K562 (cell line): ENCODE results near the gene TRIM65. TPM values are rescaled to one million over a fixed set of nuclear protein-coding genes. Genes with fewer than 3 reads are reported as not detected.

Source experiments
- ATAC-seq: fragments of 200-7000 bp; cut with Tn5 transposase; 3 replicates; pipeline ENCODE4 v1.9.1; 2020; ENCODE audit warnings: moderate library complexity
- BruUV-seq: library from RNA; stranded (reverse); fragments of 400-500 nt; replicated peaks from 2 replicates; lab custom pipeline; 2021; lab: Mats Ljungman, UMichigan
- CTCF ChIA-PET: fragments of 300-600 bp; formaldehyde crosslinking; extraction: SDS; loops from one replicate; lab custom pipeline; 2021; ENCODE audit warnings: low intra/inter-chr PET ratio; lab: Yijun Ruan, JAX
- POLR2A ChIA-PET: fragments of 300-600, 350-650 bp; sonication (Branson Sonifier 250); formaldehyde crosslinking; extraction: SDS; loops from one replicate; lab custom pipeline; 2021; ENCODE audit warnings: antibody characterized with exemption, inconsistent platforms; lab: Yijun Ruan, JAX
- DNase-seq, 4 experiments: peaks; one replicate each; pipeline versions ENCODE4 v3.0.0 to v3.0.0-alpha.2; 2011 to 2018; ENCODE audit warnings: low spot score in 3 of 4, mixed read lengths in 3 of 4; ENCODE audit errors: extremely low read depth in 1 of 4
- FAIRE-seq: peaks from 2 replicates; lab custom pipeline; 2011; peaks lifted over from hg19 to GRCh38; lab: Jason Lieb, UNC
- H2AFZ ChIP-seq: 2 replicates; pipeline ENCODE4 v1.6.0; 2011; ENCODE audit warnings: low read depth, low read length, control low read depth, inconsistent platforms
- H3K27ac ChIP-seq: fragments of 200-600 bp; 3 replicates; pipeline ENCODE4 v1.8.0; 2011; ENCODE audit warnings: low read depth, mild to moderate bottlenecking, control low read depth, inconsistent platforms, low read length, moderate library complexity, mixed read lengths; ENCODE audit errors: extremely low read depth
- H3K27me3 ChIP-seq, 2 experiments: fragments of 300-600 bp in 1 of 2; 2 replicates in 1 of 2; 3 replicates in 1 of 2; pipeline versions ENCODE4 v1.6.0 to v1.8.0; 2011; ENCODE audit warnings: inconsistent platforms in 2 of 2, low read length in 2 of 2, mild to moderate bottlenecking in 1 of 2, mixed read lengths in 1 of 2, moderate library complexity in 1 of 2; ENCODE audit not compliant: control insufficient read depth in 2 of 2, insufficient read depth in 2 of 2
- H3K36me3 ChIP-seq: fragments of 300-600 bp; 3 replicates; pipeline ENCODE4 v1.8.0; 2011; ENCODE audit warnings: mild to moderate bottlenecking, low read length, inconsistent platforms; ENCODE audit not compliant: control insufficient read depth, insufficient read depth
- H3K4me1 ChIP-seq, 2 experiments: fragments of 200-600 bp in 1 of 2; replicated peaks in 1 of 2; 2 replicates in 1 of 2; 3 replicates in 1 of 2; pipeline versions ENCODE4 v1.5.1 to v1.8.0; 2011; ENCODE audit warnings: inconsistent platforms in 2 of 2, low read length in 2 of 2, mild to moderate bottlenecking in 1 of 2, mixed read lengths in 1 of 2, moderate library complexity in 1 of 2; ENCODE audit not compliant: control insufficient read depth in 2 of 2, insufficient read depth in 2 of 2
- H3K4me2 ChIP-seq: 2 replicates; pipeline ENCODE4 v1.6.1; 2011; ENCODE audit warnings: low read length, control low read depth, inconsistent platforms, mixed read lengths; ENCODE audit not compliant: insufficient read depth
- H3K4me3 ChIP-seq: fragments of 200-600 bp; sonication (generic), shearing (Covaris generic); 2 replicates; pipeline ENCODE4 v1.5.1; 2016; ENCODE audit warnings: control low read depth, inconsistent platforms
- H3K79me2 ChIP-seq: fragments of 200-600 bp; 3 replicates; pipeline ENCODE4 v1.8.0; 2011; ENCODE audit warnings: low read length, inconsistent platforms; ENCODE audit not compliant: control insufficient read depth, insufficient read depth
- H3K9ac ChIP-seq, 2 experiments: 2 replicates each; pipeline versions ENCODE4 v1.6.0 to v1.6.1; 2011; ENCODE audit warnings: low read depth in 2 of 2, low read length in 2 of 2, control low read depth in 1 of 2, inconsistent platforms in 1 of 2, mild to moderate bottlenecking in 1 of 2, mixed read lengths in 1 of 2; ENCODE audit not compliant: insufficient read depth in 1 of 2
- H3K9me1 ChIP-seq: one replicate; pipeline ENCODE4 v1.6.0; 2011; ENCODE audit warnings: inconsistent platforms, mild to moderate bottlenecking, low read length, moderate library complexity; ENCODE audit not compliant: control insufficient read depth, insufficient read depth
- H3K9me3 ChIP-seq: replicated peaks from 2 replicates; pipeline ENCODE4 v1.5.1; 2011; ENCODE audit warnings: low read depth, low read length, inconsistent platforms; ENCODE audit not compliant: control insufficient read depth, insufficient read depth
- H4K20me1 ChIP-seq: replicated peaks from 2 replicates; pipeline ENCODE4 v1.6.1; 2011; ENCODE audit warnings: low read length, inconsistent platforms, mixed read lengths; ENCODE audit not compliant: control insufficient read depth, insufficient read depth
- DNMT1 ChIP-seq: fragments of 450-650 bp; IDR thresholded peaks from 2 replicates; pipeline ENCODE4 v1.6.1; 2016; ENCODE audit warnings: antibody characterized with exemption, mild to moderate bottlenecking
- GABPB1 ChIP-seq: sonication (generic); formaldehyde crosslinking; IDR thresholded peaks from 2 replicates; pipeline ENCODE4 v1.8.0; 2022; ENCODE audit warnings: mild to moderate bottlenecking, missing genetic modification reagents
- GATAD2B ChIP-seq: fragments of 450-650 bp; IDR thresholded peaks from 2 replicates; pipeline ENCODE4 v1.6.1; 2017; ENCODE audit warnings: mild to moderate bottlenecking, borderline replicate concordance
- IRF9 ChIP-seq: fragments of 450-650 bp; IDR thresholded peaks from 2 replicates; pipeline ENCODE4 v1.6.1; 2016; ENCODE audit warnings: missing biosample characterization, missing genetic modification characterization
- MAFF ChIP-seq: IDR thresholded peaks from 2 replicates; pipeline ENCODE4 v1.6.1; 2012; ENCODE audit warnings: low read length, improper control_type of control experiment
- NCOA1 ChIP-seq: fragments of 450-650 bp; IDR thresholded peaks from 2 replicates; pipeline ENCODE4 v1.6.1; 2016; ENCODE audit warnings: low read depth
- SFPQ ChIP-seq: fragments of 200-400 bp; formaldehyde crosslinking; IDR thresholded peaks from 2 replicates; pipeline ENCODE4 v1.6.1; 2017; ENCODE audit warnings: mild to moderate bottlenecking, low read depth, low read length, moderate library complexity
- WHSC1 ChIP-seq: IDR thresholded peaks from one replicate; pipeline ENCODE4 v1.6.1; 2012; ENCODE audit warnings: low read length, control low read depth, inconsistent platforms
- ZFX ChIP-seq: sonication (generic); formaldehyde crosslinking; IDR thresholded peaks from 2 replicates; pipeline ENCODE4 v1.8.0; 2022; ENCODE audit warnings: mild to moderate bottlenecking, missing genetic modification reagents, moderate library complexity
- ZNF253 ChIP-seq: fragments of 250-450 bp; sonication (Bioruptor Pico); conservative IDR thresholded peaks from 2 replicates; pipeline ENCODE4 v1.6.1; 2021; ENCODE audit warnings: mild to moderate bottlenecking
- ZNF586 ChIP-seq: fragments of 450-650 bp; formaldehyde crosslinking; conservative IDR thresholded peaks from 2 replicates; pipeline ENCODE4 v1.4.0; 2020; ENCODE audit warnings: mild to moderate bottlenecking, moderate library complexity
- ZNF785 ChIP-seq: fragments of 250-450 bp; sonication (Bioruptor Pico); IDR thresholded peaks from 2 replicates; pipeline ENCODE4 v1.4.0; 2020; ENCODE audit warnings: mild to moderate bottlenecking
- ZSCAN29 ChIP-seq: fragments of 450-650 bp; IDR thresholded peaks from 2 replicates; pipeline ENCODE4 v1.6.1; 2017
- WGBS: fragments of 100-300 bp; shearing (Covaris generic); methylation state at CpG from one replicate; pipeline ENCODE4 v1.1.6; 2016; ENCODE audit warnings: low coverage, mixed read lengths; ENCODE audit not compliant: insufficient coverage; ENCODE audit errors: missing lambda C conversion rate; 5-methylcytosine and 5-hydroxymethylcytosine counted together
- in situ Hi-C: fragments of 300-500 bp; cut with MboI; formaldehyde crosslinking; loops from 4 replicates; pipeline ENCODE4 v1.15.0; 2018; ENCODE audit warnings: inconsistent platforms, mixed read lengths
- intact Hi-C: fragments of 100-400 bp; cut with micrococcal nuclease; formaldehyde crosslinking; loops from 2 replicates; pipeline ENCODE4 v1.14.2; 2022
- polyA plus RNA-seq, 8 experiments: library from polyadenylated mRNA; depleted of rRNA in 4 of 8; stranded (reverse) in 5 of 8; unstranded in 3 of 8; fragments of >200 nt; fragmentation: Nextera tagmentation in 2 of 8; fragmentation: Illumina TruSeq in 1 of 8; extraction: Ambion mirVana in 2 of 8; extraction: Trizol in 1 of 8; gene quantifications; 2 replicates each; pipeline versions ENCODE4 v1.2.1 to v1.2.3, GENCODE V29; 2011 to 2014; ENCODE audit warnings: inconsistent platforms in 1 of 8, missing spikeins in 1 of 8
- total RNA-seq, 7 experiments: library from RNA; depleted of rRNA in 6 of 7; stranded (reverse); fragments of >200 nt in 6 of 7; fragmentation: Illumina TruSeq in 2 of 7; extraction: Trizol in 2 of 7; gene quantifications; 2 replicates each; pipeline versions ENCODE4 v1.2.1 to v1.2.3, GENCODE V29; 2011 to 2021; ENCODE audit warnings: low replicate concordance in 1 of 7
- TF ChIP-seq, protein P1 (sequence below): sonication (generic); formaldehyde crosslinking; IDR thresholded peaks from 2 replicates; pipeline ENCODE4 v1.8.0; 2022; ENCODE audit warnings: mild to moderate bottlenecking, missing genetic modification reagents
- TF ChIP-seq, protein P2 (sequence below): fragments of 450-650 bp; formaldehyde crosslinking; IDR thresholded peaks from 2 replicates; pipeline ENCODE4 v1.4.0; 2020; ENCODE audit warnings: mild to moderate bottlenecking, mixed read lengths

The TRIM65 gene
- total and polyA plus RNA-seq, 9 of the 15 experiments (the other 6 are each of a cell fraction or from before 2014, with no cell fraction given): 2.8 to 45.7 (median 22.9) TPM

GRCh38 chr17:75940727-75941441, 44.1 kb upstream of the TRIM65 start, which contains the start of gene FBF1 (continued):
- TF ChIP-seq ZNF785 (CRISPR knock-in tag): no peak
- no peak for TF ChIP-seq DNMT1
- no peak for TF ChIP-seq ZNF253 (CRISPR knock-in tag)
- TF ChIP-seq ZSCAN29: no peak
- peak; percentile 99 for TF ChIP-seq ZFX (CRISPR knock-in tag)
- no peak for TF ChIP-seq WHSC1
- peak; percentile 86 for TF ChIP-seq GABPB1 (CRISPR knock-in tag)

DNA sequence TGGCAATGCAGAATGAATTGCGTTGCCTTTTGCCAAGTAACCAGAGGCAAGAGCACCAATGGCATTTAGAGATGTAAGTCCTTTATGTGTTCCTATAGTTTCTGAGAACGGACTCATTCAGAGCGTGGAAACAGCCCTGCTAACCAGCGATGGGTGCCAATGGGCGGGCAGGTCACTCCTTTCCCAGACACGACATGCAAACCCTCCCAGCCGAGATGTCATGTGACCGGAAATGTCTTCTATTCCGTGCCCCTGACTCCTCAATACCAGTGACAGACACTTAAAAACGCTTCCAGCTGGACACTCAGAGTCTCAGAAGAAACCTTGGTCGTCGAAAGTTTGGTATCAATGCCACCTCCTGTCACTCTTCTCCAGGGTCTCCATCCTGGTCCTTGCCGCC, 40.9 kb upstream of the TRIM65 start:
- BruUV-seq: no TSS peak
- ChIA-PET CTCF (no interaction called here), POLR2A (interaction anchor here (0.6 kb wide), 1 partner anchor 619 kb away, joined by 3 read pairs; no protein-coding TSS in a partner anchor)
- in situ Hi-C loops: no loop called here
- Histone ChIP-seq H3K4me2 (no peak overlapping the region), H3K27me3 (no peaks in the 10 kb centered on the region), H3K4me3 (no peak overlapping the region), H3K36me3 (no peaks in the 10 kb centered on the region), H3K9ac (no peak overlapping the region), H3K9me1 (no peaks in the 10 kb centered on the region), H3K79me2 (peaks cover 6% of the 10 kb centered on the region; the same call in 1 of the 3 replicates), H3K4me1 (peaks cover 0 to 13% of the 10 kb centered on the region in 2 experiments; a peak in 3 of 5 replicates), H3K27ac (no peak overlapping the region), H3K9me3 (no peaks in the 10 kb centered on the region), H4K20me1 (no peaks in the 10 kb centered on the region), H2AFZ (no peak overlapping the region)
- 71% methylated on average over 13 of the region's 13 CpGs for WGBS
- FAIRE-seq (no peak), ATAC-seq (no peak), DNase-seq (no peak)
- TF ChIP-seq, protein P1, sequence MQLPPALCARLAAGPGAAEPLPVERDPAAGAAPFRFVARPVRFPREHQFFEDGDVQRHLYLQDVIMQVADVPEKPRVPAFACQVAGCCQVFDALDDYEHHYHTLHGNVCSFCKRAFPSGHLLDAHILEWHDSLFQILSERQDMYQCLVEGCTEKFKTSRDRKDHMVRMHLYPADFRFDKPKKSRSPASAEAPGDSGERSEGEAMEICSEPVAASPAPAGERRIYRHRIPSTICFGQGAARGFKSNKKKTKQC (CRISPR knock-in tag): no peak
- TF ChIP-seq SFPQ (no peak), ZNF586 (CRISPR knock-in tag) (no peak), IRF9 (tag) (no peak), NCOA1 (no peak), GATAD2B (no peak), MAFF (no peak)
- TF ChIP-seq, protein P2, sequence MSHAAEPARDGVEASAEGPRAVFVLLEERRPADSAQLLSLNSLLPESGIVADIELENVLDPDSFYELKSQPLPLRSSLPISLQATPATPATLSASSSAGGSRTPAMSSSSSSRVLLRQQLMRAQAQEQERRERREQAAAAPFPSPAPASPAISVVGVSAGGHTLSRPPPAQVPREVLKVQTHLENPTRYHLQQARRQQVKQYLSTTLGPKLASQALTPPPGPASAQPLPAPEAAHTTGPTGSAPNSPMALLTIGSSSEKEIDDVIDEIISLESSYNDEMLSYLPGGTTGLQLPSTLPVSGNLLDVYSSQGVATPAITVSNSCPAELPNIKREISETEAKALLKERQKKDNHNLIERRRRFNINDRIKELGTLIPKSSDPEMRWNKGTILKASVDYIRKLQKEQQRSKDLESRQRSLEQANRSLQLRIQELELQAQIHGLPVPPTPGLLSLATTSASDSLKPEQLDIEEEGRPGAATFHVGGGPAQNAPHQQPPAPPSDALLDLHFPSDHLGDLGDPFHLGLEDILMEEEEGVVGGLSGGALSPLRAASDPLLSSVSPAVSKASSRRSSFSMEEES (CRISPR knock-in tag): peak; percentile 63; the same call in 1 of the 2 replicates
- intact Hi-C loops: no loop called here
